ENCODE results near the gene FGF7.

DNA sequence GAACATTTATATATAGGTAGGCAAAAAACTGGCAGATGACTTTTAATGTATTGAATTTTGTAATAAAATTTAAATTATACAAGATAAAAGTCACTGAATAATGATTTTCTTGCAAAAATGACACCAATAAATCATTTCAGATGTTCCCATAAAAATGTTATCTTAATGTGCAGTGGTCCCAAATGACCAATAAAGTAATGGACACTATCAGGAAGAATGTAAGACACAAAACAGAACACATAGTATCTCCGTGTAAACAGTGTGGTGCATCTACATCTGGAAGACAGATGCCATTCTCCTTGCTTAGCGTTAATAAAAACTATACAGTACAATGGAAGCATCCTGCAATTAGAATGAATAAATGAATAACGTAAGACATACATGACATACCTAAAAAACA lies 41.5 kb downstream of the FGF7 start:
- no peak for TF ChIP-seq EZH2 (IDR thresholded peaks at IDR 0.05; ENCODE audit: insufficient read depth, poor library complexity, severe bottlenecking)
- no peak for TF ChIP-seq EZH2phosphoT487 (IDR thresholded peaks at IDR 0.05; ENCODE audit: insufficient read depth, low read depth)

Measured in GM23248 (cell line).